K562 (cell line): ENCODE data around the gene EML2. TPM values are rescaled to one million over a fixed set of nuclear protein-coding genes. Genes with fewer than 3 reads are reported as not detected.

Experiments
- HOMEZ ChIP-seq: fragments of 250-450 bp; sonication (Bioruptor Pico); IDR thresholded peaks from 2 replicates; pipeline ENCODE4 v1.4.0; 2020; ENCODE audit warnings: mild to moderate bottlenecking, moderate library complexity
- MGA ChIP-seq: fragments of 450-650 bp; IDR thresholded peaks from 2 replicates; pipeline ENCODE4 v1.6.1; 2016; ENCODE audit warnings: mild to moderate bottlenecking, moderate library complexity
- MLLT1 ChIP-seq, 2 experiments: fragments of 450-650 bp; IDR thresholded peaks; 2 replicates each; pipeline ENCODE4 v1.6.1; 2016
- NFRKB ChIP-seq: fragments of 450-650 bp; IDR thresholded peaks from 2 replicates; pipeline ENCODE4 v1.6.1; 2016; ENCODE audit warnings: low read depth
- PYGO2 ChIP-seq: fragments of 450-650 bp; IDR thresholded peaks from 2 replicates; pipeline ENCODE4 v1.6.1; 2016; ENCODE audit warnings: mild to moderate bottlenecking, missing genetic modification characterization, moderate library complexity, missing compliant biosample characterization
- SIRT6 ChIP-seq: IDR thresholded peaks from one replicate; pipeline ENCODE4 v1.6.1; 2012; ENCODE audit warnings: low read depth, mild to moderate bottlenecking, control low read depth, inconsistent platforms, low read length, moderate library complexity
- ZNF316 ChIP-seq: fragments of 450-650 bp; IDR thresholded peaks from 2 replicates; pipeline ENCODE4 v1.6.1; 2016
- ZNF609 ChIP-seq: sonication (generic); formaldehyde crosslinking; IDR thresholded peaks from 2 replicates; pipeline ENCODE4 v1.8.1; 2023; ENCODE audit warnings: missing genetic modification reagents, mild to moderate bottlenecking, borderline replicate concordance
- polyA plus RNA-seq, 8 experiments: library from polyadenylated mRNA; depleted of rRNA in 4 of 8; stranded (reverse) in 5 of 8; unstranded in 3 of 8; fragments of >200 nt; fragmentation: Nextera tagmentation in 2 of 8; fragmentation: Illumina TruSeq in 1 of 8; extraction: Ambion mirVana in 2 of 8; extraction: Trizol in 1 of 8; gene quantifications; 2 replicates each; pipeline versions ENCODE4 v1.2.1 to v1.2.3, GENCODE V29; 2011 to 2014; ENCODE audit warnings: inconsistent platforms in 1 of 8, missing spikeins in 1 of 8
- total RNA-seq, 7 experiments: library from RNA; depleted of rRNA in 6 of 7; stranded (reverse); fragments of >200 nt in 6 of 7; fragmentation: Illumina TruSeq in 2 of 7; extraction: Trizol in 2 of 7; gene quantifications; 2 replicates each; pipeline versions ENCODE4 v1.2.1 to v1.2.3, GENCODE V29; 2011 to 2021; ENCODE audit warnings: low replicate concordance in 1 of 7

EML2 gene
- total and polyA plus RNA-seq, 9 of the 15 experiments (the other 6 are each of a cell fraction or from before 2014, with no cell fraction given), result 2.6 to 69.6 (median 24.8) TPM

GRCh38 chr19:45668342-45668871 lies 29.2 kb upstream of the EML2 start (continued):
- peak; percentile 81 for TF ChIP-seq NFRKB
- TF ChIP-seq SIRT6, result no peak
- TF ChIP-seq MGA, result no peak
- TF ChIP-seq HOMEZ (CRISPR knock-in tag), result no peak
- TF ChIP-seq PYGO2, result no peak
- TF ChIP-seq ZNF316, result peak; percentile 13; the same call in 1 of the 2 replicates
- no peak for TF ChIP-seq ZNF609 (CRISPR knock-in tag)
- peak; percentile 74 to 84 for TF ChIP-seq MLLT1 (IDR thresholded peaks at IDR 0.05)
